EL (cell line): Measurements from ENCODE around the gene PLXNA2.

Experiments used
- DNase-seq: peaks from one replicate; pipeline ENCODE4 v3.0.0-alpha.2; 2016

Gene PLXNA2

DNA sequence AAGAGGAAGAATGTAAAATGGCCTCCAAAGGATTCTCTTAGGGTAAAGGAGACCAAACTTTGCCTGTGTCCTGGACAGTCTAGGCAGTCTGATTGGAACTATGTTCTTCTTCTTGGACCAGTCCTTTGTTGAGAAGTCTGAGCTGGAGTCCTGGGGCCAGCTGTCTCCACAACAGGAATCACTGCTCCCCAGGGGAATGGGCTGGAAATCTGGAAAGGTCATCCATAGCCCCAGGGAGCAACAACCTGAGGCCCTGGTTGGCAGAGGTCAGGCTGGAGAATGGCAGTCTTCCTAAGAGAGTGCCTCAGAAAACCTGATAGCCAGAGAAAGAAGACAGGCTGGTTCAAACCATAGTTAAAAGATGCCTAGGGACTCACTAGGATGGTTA lies 68.7 kb downstream of the PLXNA2 start:
- no peak for DNase-seq

DNA sequence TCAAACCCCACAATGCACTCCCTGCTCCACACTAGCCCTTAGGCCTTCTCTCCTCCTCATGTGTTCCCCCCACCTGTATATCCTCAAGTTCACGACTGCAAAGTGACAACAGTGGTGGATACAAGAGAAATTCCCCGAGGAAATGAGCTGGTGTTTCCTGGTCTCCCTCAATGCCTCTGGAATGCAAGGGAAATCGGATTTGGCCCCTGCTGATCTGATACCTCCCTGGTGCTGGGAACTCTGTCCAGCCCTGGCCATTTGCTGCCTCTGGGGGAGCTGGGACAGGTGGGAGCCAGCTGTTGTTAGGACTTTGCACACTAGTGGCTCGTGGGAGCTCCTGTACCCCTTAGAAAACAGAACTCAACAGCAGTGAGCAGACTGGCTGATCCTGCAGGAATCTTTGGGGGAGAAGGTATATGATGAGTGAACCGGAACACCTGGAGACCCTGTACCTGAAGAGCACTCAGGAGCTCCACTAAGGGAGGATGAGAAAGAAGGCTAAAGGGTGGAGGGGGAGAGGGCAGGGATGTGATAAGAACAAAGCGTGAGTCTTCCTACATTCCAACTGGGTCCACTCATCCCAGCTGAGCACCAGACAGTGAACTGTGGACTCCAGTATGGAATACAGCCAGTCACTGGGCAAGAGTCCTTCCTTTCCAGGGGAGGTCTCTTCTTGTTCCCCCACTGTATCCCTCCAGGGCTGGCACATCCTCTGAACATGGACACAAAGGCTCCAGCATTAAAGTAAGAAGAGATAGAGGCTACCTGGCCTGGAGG lies 69.3 kb downstream of the PLXNA2 start:
- DNase-seq: peak; percentile 81

DNA sequence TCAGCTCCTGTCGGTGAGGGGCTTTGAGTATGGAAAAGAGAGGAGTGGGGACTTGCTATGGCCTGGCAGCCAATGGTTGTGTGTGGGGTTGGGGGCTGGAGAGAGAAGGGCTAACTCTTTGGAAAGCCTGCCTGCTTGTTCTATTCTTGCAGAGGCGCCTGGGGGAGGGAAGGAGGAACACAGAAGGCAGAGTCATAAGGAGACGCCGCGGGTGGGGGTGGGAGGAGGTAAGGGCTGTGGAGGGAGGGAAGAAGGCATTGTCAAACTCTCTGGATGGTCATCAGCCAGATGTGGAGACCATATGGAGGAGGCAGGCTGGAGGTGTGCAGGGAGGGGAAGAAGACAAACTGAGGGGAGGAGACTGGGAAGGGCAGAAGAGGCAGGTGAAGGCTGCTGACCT lies 70.0 kb downstream of the PLXNA2 start:
- DNase-seq: peak; percentile 21

DNA sequence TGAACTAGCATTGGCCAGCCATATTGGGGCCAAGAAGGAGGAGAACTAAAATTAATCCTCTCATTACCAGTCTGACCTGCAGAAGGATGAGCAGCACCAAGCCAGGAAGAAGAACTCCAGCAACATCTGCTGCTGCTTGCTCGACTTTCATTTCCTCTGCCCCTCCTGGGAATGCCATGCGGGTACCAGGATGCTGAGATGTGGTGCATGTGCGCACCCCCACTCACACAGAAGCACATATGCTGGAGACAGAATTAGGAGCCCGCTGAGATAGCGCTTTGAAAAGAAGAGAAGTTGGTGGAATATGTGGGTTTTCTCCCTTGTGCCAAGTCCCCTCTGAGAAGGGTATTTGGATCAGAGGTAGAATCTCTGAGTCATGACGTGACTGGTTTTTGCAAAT lies 70.4 kb downstream of the PLXNA2 start:
- no peak for DNase-seq

DNA sequence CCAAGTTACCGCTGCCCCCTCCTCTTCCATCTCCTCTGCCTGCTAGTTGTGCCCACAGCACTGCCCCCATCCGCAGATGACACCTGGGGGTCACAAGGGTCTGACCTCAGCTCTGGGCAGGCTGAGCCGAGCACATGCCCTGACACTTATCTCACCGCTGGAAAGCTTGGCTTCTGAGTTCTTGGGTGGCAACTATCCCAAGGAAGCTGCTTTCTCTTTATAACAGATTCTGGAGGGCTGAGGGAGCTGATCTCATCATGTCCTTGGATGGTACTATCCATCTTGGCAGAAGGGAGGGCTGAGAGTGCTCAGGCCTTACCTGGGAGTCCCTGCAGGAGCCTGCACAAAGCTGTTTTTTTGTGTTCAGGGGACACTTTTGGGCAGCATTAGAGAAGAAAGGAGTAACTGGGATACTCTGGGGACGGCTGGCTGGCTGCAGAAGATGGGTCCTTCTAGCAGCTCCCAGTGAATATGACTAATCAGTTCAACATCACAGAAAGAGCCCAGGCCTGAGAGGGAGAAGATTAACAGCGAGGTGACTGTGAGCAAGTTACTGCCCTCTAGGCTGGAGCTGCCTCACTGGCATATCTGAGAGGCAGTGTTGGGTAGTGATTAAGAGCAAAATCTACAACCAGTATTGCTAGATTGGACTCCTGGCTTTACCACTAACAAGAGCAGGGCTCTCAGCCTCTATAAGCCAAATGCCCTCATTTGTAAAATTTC lies 71.6 kb downstream of the PLXNA2 start:
- DNase-seq: peak; percentile 65

DNA sequence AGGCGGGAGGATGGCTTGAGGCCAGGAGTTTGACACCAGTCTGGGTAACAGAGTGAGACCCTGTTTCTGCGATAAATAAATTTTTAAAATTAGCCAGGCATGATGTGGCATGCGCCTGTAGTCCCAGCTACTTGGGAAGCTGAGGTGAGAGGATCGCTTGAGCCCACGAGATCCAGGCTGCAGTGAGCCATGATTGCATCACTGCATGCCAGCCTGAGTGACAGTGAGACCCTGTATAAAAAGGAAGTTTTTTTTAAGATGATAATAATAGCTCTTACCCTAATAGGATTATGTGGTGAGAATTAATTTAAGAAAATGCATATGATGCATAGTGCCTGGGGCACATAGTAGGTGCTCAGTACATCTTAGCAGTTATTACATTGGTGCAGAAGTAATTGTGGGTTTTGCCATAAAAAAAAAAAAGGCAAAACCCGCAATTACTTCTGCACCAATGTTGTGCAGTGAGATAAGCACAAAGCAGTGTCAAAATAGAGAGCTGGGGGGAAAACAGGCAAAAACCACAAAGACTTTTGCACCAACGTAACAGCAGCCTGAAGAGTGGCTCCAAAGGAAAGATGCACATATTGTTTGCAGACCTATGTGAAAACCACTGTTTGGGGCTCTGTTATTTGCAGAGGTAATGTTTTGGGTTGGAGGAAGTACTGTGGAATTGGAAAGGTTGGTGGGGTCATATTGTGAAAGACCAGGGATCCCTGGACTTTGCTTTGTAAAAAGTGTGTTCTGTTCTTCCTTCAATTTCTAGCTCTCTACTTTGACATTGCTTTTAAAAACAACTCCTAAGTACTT lies 72.4 kb downstream of the PLXNA2 start:
- DNase-seq: no peak

DNA sequence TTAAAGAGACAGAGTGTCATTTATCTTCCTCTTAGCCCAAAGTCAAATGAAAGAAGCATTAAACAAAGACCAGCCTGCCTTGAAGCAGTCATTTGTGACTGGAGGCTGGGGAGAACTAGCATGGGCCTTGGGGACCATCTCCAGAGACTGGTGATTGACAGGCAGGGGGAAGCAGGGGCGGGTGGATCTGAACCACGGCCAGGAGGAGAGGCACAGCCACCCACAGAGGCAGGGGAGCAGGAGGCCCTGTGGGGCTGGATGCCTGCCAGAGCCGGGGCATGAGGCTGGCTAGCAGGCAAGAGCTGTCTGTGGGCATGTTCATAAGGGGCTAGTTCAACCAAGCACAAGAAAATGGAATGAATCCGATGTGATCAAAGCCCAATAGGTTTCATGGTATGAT lies 73.9 kb downstream of the PLXNA2 start:
- DNase-seq: no peak

DNA sequence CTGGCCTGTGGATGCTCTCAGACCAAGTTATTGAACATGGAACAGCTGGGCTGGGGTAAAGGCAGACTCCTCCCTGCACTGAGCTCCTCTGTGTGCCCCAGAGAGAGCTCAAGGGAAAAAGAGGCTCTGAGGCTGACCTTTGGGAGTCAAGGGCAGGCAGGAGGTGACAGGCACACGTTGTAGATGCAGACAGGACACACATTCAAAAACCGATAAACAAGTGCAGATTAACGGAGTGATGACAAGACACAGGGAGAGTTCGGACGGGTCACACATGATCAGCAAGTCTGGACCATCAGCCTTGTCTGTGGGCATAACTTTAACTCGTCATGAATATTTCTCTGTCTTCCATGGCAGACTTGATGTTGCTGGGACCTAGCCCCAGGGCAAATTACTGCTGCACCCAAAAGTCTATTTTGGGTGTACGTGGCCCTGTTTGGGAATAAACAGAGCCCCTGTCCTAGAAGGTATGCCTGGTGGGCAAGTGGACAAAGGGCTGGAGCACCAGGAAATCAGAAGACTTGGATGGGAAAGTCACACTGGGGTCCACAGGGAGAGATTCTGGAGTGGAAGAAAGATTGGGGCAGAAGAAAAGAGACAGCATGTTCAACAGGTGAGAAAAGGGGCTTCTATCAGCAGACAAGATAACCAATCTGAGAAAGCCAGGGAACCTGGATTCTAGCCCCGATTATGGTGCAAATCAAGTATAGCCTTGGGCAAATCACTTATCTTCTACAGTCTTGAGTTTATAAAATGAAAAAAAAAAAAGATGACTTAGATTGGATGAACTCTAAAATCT lies 74.9 kb downstream of the PLXNA2 start:
- no peak for DNase-seq

DNA sequence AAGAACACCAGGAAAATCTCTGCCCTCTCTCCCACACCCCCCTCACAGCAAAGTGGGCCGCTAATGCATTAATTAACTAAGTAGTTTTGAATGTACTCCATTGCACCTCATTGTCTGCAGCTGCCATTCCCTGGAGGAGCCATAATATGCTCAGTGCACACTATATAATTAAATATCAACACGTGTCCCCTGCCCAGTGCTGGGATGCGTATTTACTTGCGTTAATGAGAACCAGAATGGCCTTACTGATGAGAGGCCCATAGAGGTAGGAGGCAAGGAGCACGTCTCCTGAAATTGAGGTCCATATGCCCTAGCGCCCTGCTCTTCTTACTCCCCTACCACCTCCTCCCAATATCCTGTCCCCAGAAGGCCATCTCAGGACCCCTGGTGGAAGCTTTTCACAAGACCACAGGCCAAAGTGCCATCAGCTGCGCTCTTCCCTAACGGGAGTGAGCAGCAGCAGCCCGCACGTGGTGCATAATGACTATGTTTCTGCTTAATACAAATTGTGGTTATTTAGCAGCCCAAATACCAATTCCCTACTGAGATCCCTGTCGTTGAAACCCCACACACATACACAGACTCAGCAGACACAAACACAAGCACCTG lies 76.8 kb downstream of the PLXNA2 start:
- DNase-seq: no peak

DNA sequence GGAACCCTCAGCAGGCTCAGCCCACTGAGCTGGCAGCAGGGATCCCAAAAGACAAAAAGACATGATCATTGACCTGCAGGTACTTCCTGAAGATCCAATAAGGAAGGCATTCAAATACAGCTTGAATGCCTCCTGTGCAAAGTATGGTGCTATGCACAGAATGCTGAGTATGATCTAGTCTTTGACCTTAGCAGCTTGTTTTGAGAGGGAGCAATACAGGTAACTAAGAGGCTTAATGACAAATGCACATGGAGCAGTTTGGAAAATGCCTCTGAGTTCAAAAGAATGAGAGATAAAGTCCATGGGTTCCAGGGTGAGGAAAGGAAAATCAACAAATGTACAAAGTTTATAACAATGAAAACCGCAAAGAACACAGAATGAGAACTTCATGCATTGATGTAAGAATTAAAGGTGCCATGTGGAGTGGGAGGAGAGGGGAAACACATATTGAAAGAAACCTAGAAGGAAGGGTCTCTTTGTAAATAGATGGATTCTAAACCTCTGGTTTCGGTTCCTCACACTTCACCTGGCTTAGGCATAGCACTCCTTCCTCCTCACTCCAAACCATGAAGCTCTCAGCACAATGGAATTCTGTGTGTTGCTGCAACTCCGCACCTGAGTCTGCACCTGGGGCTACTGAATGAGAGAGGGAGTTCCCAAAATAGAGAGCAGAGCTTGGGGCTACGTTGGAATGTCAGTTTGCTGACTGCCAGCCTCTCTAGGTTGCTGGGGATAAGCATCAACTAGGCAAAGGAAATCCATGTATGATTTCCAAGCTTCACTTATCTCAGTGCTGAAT lies 77.6 kb downstream of the PLXNA2 start:
- DNase-seq: no peak

DNA sequence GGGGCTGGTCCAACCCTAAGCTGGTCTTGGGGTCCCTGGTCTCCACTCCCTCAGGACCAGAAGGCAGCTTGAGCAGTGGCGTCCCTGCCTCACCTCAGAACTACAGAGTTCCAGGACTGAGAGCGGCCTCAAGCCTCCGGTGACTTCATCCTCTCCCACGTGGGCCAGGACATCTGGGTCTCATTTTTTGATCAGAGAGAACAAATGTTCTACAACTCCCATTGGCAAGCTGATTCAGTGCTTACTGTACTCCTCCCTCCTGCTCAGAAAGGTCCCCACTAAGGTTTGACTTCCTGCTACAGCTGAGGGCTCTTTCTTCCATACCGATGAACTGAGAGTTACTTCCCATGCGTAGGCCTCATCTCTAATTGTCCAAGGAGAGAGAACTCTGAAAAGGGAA lies 78.5 kb downstream of the PLXNA2 start:
- peak; percentile 47 for DNase-seq

DNA sequence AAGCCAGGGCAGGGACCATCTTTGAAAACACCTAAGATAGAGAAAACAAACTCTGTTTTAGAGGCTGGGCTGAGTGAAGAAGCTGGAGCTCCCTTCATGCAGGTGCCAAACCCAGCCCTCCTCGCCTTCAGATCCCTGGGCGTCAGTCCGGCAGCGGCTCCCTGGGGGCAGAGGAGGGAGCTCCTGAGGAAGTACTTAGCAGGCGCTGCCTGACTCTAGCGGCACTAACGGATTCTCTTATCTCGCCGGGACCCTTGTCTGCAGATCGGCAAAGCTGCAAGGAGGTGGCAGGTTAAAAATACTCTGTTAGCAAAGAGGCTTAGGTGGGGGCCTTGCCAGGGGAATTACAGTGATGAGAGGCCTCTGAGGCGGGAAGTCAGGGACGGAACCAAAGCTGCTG lies 79.6 kb downstream of the PLXNA2 start:
- DNase-seq: no peak

DNA sequence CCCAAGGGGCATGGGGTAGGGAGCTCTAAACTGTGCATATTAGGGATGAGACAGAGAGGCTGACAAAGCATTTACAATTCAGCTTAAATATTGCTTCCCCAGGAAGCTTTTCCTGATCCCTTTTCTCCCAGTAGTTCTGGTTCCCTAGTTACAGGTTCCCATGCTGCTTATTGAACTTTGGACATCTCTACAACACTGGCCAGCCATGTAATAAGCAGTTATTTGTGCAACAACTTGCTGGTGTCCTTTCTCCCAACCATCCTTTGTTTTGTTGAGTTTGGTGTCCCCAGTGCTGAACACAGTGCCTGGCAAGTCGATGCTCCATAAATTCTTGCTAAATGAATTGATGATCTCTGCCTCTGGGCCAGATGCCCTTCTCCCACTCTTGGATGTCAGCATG lies 80.6 kb downstream of the PLXNA2 start:
- no peak for DNase-seq

DNA sequence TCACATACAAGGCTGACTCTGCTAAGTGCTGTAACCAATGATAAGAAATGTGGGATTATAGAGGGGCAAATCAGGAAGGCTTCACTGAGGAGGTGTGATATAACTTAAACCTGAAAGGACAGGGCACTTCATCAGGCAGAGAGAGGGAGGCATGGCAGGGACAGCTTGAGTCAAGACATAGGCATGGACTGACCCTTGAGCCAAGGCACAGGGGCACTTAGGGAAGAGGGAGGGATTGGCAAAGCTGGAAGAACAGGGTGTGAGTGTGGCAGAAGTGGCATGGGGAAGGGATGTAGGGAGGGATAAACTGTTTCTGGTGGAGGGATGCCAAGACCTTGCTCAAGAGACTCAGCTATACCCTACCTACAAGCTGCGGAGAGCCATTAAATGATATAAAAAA lies 81.3 kb downstream of the PLXNA2 start:
- DNase-seq: no peak

DNA sequence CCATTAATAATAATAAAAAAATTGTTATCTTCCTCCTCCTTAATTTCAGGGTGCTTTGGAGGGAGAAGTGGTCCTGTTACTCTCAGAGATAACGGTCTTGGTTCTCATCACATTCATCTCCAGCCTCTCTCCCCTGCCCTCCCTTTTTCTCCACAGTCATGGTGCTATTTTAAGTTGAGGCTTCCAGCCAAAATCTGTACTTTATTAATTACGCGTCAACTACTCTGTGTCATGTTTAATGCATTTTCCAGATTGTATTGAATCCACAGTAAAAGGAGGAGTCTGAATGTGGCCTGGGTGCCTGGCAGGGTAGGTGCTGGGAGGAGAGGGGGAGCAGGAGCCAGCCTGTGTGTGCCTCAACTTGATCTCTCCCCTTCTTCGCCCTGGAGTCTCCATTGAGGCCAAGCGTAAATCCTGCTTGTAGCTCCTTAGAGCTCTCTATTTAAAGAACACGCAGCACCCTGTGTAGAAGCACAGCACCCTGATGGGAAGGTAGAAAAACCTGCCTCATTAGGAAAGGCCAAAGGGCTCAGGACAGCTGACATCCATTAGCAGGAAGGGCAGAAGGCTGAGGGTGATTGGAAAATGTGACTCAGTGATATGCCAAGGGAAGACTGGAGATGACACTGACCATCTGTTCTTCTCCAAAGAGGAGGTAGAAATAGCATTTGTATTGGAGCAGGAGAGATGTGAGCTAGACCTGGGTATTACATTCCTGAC lies 82.4 kb downstream of the PLXNA2 start:
- DNase-seq: peak; percentile 24

DNA sequence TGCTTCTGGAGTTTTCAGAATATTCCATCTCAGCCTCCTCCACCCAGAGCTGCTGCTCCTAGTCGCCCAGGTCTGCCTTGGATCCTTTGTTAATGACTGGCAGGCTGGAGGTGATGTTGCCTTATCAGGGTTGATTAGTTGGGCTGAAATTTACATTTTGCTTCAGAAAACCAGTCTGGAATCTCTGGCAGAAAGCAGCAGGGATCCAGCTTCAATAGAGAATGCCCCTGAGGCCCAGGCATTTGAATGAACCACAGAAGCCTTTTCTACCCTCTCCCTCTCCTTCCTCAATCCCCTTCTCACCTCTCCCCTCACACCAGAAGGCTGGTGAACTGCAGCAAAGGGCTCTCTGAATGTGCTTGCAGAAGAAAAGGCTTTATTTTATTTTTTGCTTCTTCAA lies 83.2 kb downstream of the PLXNA2 start:
- no peak for DNase-seq

DNA sequence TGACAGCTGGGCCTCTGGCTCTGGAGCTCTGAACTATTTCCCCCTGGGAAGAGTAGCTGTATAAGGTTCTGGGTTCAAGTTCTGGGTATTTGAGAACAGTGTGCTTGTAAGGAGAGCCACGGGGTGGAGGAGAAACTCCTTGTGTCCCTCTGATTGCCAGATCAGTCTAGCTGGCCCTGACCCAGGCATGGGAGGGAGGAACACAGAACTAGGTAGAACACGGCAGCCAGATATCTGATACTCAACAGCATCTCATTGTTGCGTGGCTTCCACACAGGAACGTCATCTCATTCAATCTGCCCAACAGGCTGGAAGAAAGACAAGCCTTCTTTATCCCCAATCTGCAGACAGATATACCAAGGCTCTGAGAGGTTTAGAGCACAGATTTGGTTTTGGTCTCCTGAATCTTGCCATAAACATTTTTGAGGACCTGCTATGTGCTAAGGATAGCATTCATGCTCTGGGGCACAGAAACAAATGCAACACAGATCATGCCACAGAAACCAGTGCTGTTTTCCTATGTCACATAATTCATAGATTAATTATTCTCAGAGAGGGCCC lies 83.8 kb downstream of the PLXNA2 start:
- DNase-seq: no peak

DNA sequence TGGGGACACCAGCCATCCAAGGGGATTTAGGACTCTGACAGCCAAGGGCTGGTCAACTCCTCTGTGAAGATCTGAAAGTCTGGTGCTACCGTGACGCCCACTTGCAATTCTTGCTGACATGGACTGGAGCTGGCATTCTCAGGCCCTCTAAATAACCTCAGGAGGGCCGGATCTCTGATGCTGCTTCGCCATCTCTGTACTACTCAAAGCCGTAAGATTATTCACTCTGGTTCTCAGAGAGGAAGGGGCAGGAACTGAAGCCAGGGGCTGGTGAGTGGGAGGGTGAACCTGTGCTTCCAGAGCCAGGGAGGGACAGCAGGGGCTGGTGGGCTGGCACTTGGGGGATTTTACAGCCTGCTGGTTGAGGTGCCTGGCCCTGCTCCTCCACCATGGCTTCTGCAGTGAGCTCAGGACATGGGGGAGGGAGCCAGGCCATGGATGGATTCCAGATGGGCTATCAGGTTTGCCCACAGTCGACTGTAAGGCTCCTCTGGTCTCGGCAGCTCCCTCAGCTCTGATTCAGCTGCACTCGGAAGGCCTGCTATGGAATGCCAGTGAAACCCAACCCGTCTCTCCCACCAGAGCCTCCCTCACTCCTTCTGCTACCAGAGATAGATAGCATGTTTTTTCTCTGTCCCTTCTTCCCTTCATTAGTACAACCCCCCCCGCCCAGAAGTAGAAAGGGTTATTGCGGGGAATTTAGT lies 84.5 kb downstream of the PLXNA2 start:
- peak; percentile 47 for DNase-seq

DNA sequence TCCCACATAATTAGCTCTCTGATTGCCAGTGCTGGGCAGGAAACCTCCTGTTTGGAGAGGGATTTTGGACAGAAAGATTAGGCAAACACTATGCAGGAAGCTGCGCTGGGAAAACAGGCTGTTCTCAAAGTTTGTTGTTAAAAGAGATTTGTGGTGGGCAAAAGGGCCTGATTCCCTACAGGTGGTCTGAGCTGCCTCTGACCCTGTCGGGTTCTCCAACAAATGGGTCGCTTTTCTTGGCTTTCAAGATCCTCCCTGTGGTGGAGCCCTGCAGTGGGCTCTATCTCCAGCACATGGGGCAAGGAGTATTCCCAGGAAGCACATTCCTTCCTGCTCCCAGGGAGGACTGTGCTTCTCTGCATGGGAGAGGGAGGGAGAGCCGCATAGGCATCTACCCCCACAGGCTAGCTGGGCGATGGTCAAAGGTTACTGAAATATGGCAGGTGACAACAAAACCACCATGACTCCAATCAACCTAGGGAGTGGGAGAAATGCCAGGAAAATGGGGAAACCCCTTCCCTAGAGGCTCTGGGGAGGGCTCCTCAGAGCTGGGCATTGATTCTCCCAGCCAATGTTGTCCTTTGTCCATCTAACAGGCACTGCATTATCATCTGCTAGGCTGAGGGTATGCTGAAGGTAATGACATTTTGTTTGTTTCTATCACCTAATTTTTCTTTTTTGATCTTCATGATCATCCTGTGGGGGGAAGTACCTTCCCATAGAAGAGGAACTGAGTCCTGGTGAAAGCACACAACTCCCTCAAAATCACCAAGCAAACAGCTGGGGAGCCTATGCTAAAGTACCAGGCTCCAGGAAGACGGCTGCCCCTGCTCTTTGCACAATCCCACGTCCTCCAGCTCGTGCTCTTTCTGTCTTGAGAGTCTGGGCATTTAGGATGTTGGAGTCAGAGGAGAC lies 85.3 kb downstream of the PLXNA2 start:
- no peak for DNase-seq
